ENCODE data around the gene RCN2.

DNA sequence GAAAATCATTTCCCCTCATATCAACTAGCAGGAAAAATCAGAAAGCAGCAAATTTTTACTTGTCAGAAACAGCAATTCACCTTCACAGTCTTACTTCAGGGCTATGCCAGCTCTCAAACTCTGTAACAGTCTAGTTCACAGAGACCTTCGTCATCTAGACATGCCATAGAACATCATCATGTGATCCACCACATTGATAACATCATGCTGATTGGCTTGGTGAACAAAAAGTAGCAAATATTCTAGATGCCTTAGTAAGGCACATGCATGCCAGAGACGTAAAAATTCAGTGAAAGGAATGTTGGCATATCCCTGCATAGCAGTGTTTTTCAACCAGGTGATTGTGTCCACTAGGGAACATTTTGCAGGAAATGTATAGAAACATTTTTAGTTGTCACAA is 17.8 kb upstream of the RCN2 start:
- no peak for TF ChIP-seq POLR2AphosphoS5 (IDR thresholded peaks at IDR 0.05)
- TF ChIP-seq CTCF (IDR thresholded peaks at IDR 0.05): no peak

Measured in gastroesophageal sphincter (tissue), 3 donors.